Measurements from ENCODE around the gene ZNF14. TPM values are rescaled to one million over a fixed set of nuclear protein-coding genes. Genes with fewer than 3 reads are reported as not detected.
"Not testable (repeated sequence)": the region's sequence is repeated elsewhere in the genome, so short reads cannot be mapped to it uniquely, and the experiment has no call there.

Gene ZNF14
- total and polyA plus RNA-seq, 4 donors, result 9.9 to 24.2 (median 14.9) TPM

- no peaks in the 10 kb centered on the region for H3K27me3 ChIP-seq (ENCODE audit: control insufficient read depth, insufficient read depth, low read length)
- WGBS (ENCODE audit: insufficient coverage), result 66% methylated on average over 10 of the region's 10 CpGs
- no peak overlapping the region for H3K4me3 ChIP-seq (ENCODE audit: low read depth, low read length)
- H3K36me3 ChIP-seq (ENCODE audit: control insufficient read depth, insufficient read depth, low read length), result no peaks in the 10 kb centered on the region
- no peak for DNase-seq (ENCODE audit: low read depth in 4 of 6, low spot score in 6 of 6)
- H3K27ac ChIP-seq (ENCODE audit: low read depth, low read length), result no peak overlapping the region
- H3K4me1 ChIP-seq (ENCODE audit: control insufficient read depth, insufficient read depth, low read length), result peaks cover 17% of the 10 kb centered on the region
- H3K9me3 ChIP-seq (ENCODE audit: control insufficient read depth, insufficient read depth, low read length), result peaks cover 2% of the 10 kb centered on the region
Measured at GRCh38 chr19:19670070-19670551, 62.8 kb downstream of the ZNF14 start.

GRCh38 chr19:19668230-19669012 is 64.5 kb downstream of the ZNF14 start, which contains the start of gene ZNF101:
Gene ZNF101, plus strand, starts transcription at chr19:19668839. Its CDS starts 125 bp downstream, at chr19:19668964.
- peak within 1 kb of the TSS; percentile 85 for H3K4me3 ChIP-seq (ENCODE audit: low read depth, low read length)
- 3% methylated on average over 36 of the region's 36 CpGs for WGBS (ENCODE audit: insufficient coverage)
- no peaks in the 10 kb centered on the region for H3K9me3 ChIP-seq (ENCODE audit: control insufficient read depth, insufficient read depth, low read length)
- peak; percentile 73 to 98 (median 88) for DNase-seq (ENCODE audit: low read depth in 4 of 6, low spot score in 6 of 6)
- H3K27ac ChIP-seq (ENCODE audit: low read depth, low read length), result peak within 1 kb of the TSS; percentile 81
- no peaks in the 10 kb centered on the region for H3K27me3 ChIP-seq (ENCODE audit: control insufficient read depth, insufficient read depth, low read length)
- peaks cover 17% of the 10 kb centered on the region for H3K4me1 ChIP-seq (ENCODE audit: control insufficient read depth, insufficient read depth, low read length)
- no peaks in the 10 kb centered on the region for H3K36me3 ChIP-seq (ENCODE audit: control insufficient read depth, insufficient read depth, low read length)

- not testable (repeated sequence) for H3K36me3 ChIP-seq (ENCODE audit: control insufficient read depth, insufficient read depth, low read length); DNase-seq (ENCODE audit: low read depth in 4 of 6, low spot score in 6 of 6); H3K4me3 ChIP-seq (ENCODE audit: low read depth, low read length); H3K27ac ChIP-seq (ENCODE audit: low read depth, low read length); H3K27me3 ChIP-seq (ENCODE audit: control insufficient read depth, insufficient read depth, low read length); H3K9me3 ChIP-seq (ENCODE audit: control insufficient read depth, insufficient read depth, low read length)
- WGBS (ENCODE audit: insufficient coverage), result 96% methylated on average over 17 of the region's 22 CpGs
- peaks cover 39% of the 10 kb centered on the region for H3K4me1 ChIP-seq (ENCODE audit: control insufficient read depth, insufficient read depth, low read length)
Measured at GRCh38 chr19:19665420-19665948, 67.4 kb downstream of the ZNF14 start.

GRCh38 chr19:19663256-19664120 is 69.4 kb downstream of the ZNF14 start, which contains the start of gene ATP13A1:
Gene ATP13A1, minus strand, starts transcription at chr19:19663676. Its CDS starts 10 bp downstream, at chr19:19663666.
- Histone ChIP-seq H3K4me3 (ENCODE audit: low read depth, low read length) (peak within 1 kb of the TSS; percentile 85), H3K9me3 (ENCODE audit: control insufficient read depth, insufficient read depth, low read length) (no peaks in the 10 kb centered on the region), H3K27me3 (ENCODE audit: control insufficient read depth, insufficient read depth, low read length) (no peaks in the 10 kb centered on the region), H3K27ac (ENCODE audit: low read depth, low read length) (peak within 1 kb of the TSS; percentile 90), H3K4me1 (ENCODE audit: control insufficient read depth, insufficient read depth, low read length) (peaks cover 28% of the 10 kb centered on the region), H3K36me3 (ENCODE audit: control insufficient read depth, insufficient read depth, low read length) (peaks cover 25% of the 10 kb centered on the region)
- under 1% methylated on average over 75 of the region's 85 CpGs for WGBS (ENCODE audit: insufficient coverage)
- DNase-seq (ENCODE audit: low read depth in 4 of 6, low spot score in 6 of 6), result peak; percentile 93 to 100 (median 96)

- H3K36me3 ChIP-seq (ENCODE audit: control insufficient read depth, insufficient read depth, low read length), result peaks cover 31% of the 10 kb centered on the region
- H3K4me3 ChIP-seq (ENCODE audit: low read depth, low read length), result peak overlapping the region; percentile 85
- H3K9me3 ChIP-seq (ENCODE audit: control insufficient read depth, insufficient read depth, low read length), result no peaks in the 10 kb centered on the region
- 0% methylated on average over 12 of the region's 17 CpGs for WGBS (ENCODE audit: insufficient coverage)
- H3K27ac ChIP-seq (ENCODE audit: low read depth, low read length), result no peak overlapping the region
- peaks cover 22% of the 10 kb centered on the region for H3K4me1 ChIP-seq (ENCODE audit: control insufficient read depth, insufficient read depth, low read length)
- no peak for DNase-seq (ENCODE audit: low read depth in 4 of 6, low spot score in 6 of 6)
- no peaks in the 10 kb centered on the region for H3K27me3 ChIP-seq (ENCODE audit: control insufficient read depth, insufficient read depth, low read length)
Measured at GRCh38 chr19:19662871-19663255, 70.0 kb downstream of the ZNF14 start.

GRCh38 chr19:19662344-19662743 is 70.6 kb downstream of the ZNF14 start:
- no peak for DNase-seq (ENCODE audit: low read depth in 4 of 6, low spot score in 6 of 6)
- H3K4me1 ChIP-seq (ENCODE audit: control insufficient read depth, insufficient read depth, low read length), result peaks cover 22% of the 10 kb centered on the region
- no peaks in the 10 kb centered on the region for H3K27me3 ChIP-seq (ENCODE audit: control insufficient read depth, insufficient read depth, low read length)
- no peaks in the 10 kb centered on the region for H3K9me3 ChIP-seq (ENCODE audit: control insufficient read depth, insufficient read depth, low read length)
- H3K27ac ChIP-seq (ENCODE audit: low read depth, low read length), result no peak overlapping the region
- whole genome bisulfite sequencing (ENCODE audit: insufficient coverage), result 83% methylated on average over 8 of the region's 8 CpGs
- no peak overlapping the region for H3K4me3 ChIP-seq (ENCODE audit: low read depth, low read length)
- peaks cover 36% of the 10 kb centered on the region for H3K36me3 ChIP-seq (ENCODE audit: control insufficient read depth, insufficient read depth, low read length)

GRCh38 chr19:19661675-19662251 is 71.1 kb downstream of the ZNF14 start:
- peaks cover 22% of the 10 kb centered on the region for H3K4me1 ChIP-seq (ENCODE audit: control insufficient read depth, insufficient read depth, low read length)
- no peak overlapping the region for H3K27ac ChIP-seq (ENCODE audit: low read depth, low read length)
- no peak for DNase-seq (ENCODE audit: low read depth in 4 of 6, low spot score in 6 of 6)
- peaks cover 41% of the 10 kb centered on the region for H3K36me3 ChIP-seq (ENCODE audit: control insufficient read depth, insufficient read depth, low read length)
- no peaks in the 10 kb centered on the region for H3K27me3 ChIP-seq (ENCODE audit: control insufficient read depth, insufficient read depth, low read length)
- no peaks in the 10 kb centered on the region for H3K9me3 ChIP-seq (ENCODE audit: control insufficient read depth, insufficient read depth, low read length)
- no peak overlapping the region for H3K4me3 ChIP-seq (ENCODE audit: low read depth, low read length)
- WGBS (ENCODE audit: insufficient coverage), result 76% methylated on average over 6 of the region's 18 CpGs

- H3K36me3 ChIP-seq (ENCODE audit: control insufficient read depth, insufficient read depth, low read length), result peaks cover 47% of the 10 kb centered on the region
- H3K4me3 ChIP-seq (ENCODE audit: low read depth, low read length), result no peak overlapping the region
- no peaks in the 10 kb centered on the region for H3K27me3 ChIP-seq (ENCODE audit: control insufficient read depth, insufficient read depth, low read length)
- no peak overlapping the region for H3K27ac ChIP-seq (ENCODE audit: low read depth, low read length)
- 88% methylated on average over 10 of the region's 10 CpGs for WGBS (ENCODE audit: insufficient coverage)
- H3K9me3 ChIP-seq (ENCODE audit: control insufficient read depth, insufficient read depth, low read length), result no peaks in the 10 kb centered on the region
- no peak for DNase-seq (ENCODE audit: low read depth in 4 of 6, low spot score in 6 of 6)
- H3K4me1 ChIP-seq (ENCODE audit: control insufficient read depth, insufficient read depth, low read length), result peaks cover 22% of the 10 kb centered on the region
Measured at GRCh38 chr19:19661141-19661674, 71.7 kb downstream of the ZNF14 start.

Data from spinal cord (tissue), 10 donors.